Hematopoietic multipotent progenitor cell treated with erythropoietin and hydrocortisone succinate and interleukin-3 and kit ligand, for 17 days (in vitro differentiated cells): ENCODE measurements around the gene LRRC4C.

Experiments used
- DNase-seq: peaks from one replicate; pipeline ENCODE4 v3.0.0-alpha.2; 2015; ENCODE audit warnings: low spot score

The LRRC4C gene

GRCh38 chr11:41323446-41323845, 136.0 kb downstream of the LRRC4C start:
- no peak for DNase-seq

GRCh38 chr11:41320653-41321052, 138.8 kb downstream of the LRRC4C start:
- DNase-seq: no peak

- DNase-seq: no peak
Measured at GRCh38 chr11:41320238-41320637, 139.2 kb downstream of the LRRC4C start.

GRCh38 chr11:41319434-41319833, 140.0 kb downstream of the LRRC4C start:
- DNase-seq: no peak

GRCh38 chr11:41316751-41317150, 142.7 kb downstream of the LRRC4C start:
- no peak for DNase-seq

- DNase-seq: no peak
Measured at GRCh38 chr11:41313226-41313625, 146.2 kb downstream of the LRRC4C start.

GRCh38 chr11:41309716-41310115, 149.7 kb downstream of the LRRC4C start:
- no peak for DNase-seq

GRCh38 chr11:41309111-41309522, 150.3 kb downstream of the LRRC4C start:
- DNase-seq: no peak

GRCh38 chr11:41308286-41308685, 151.2 kb downstream of the LRRC4C start:
- DNase-seq: no peak

GRCh38 chr11:41307296-41308080, 152.0 kb downstream of the LRRC4C start:
- DNase-seq: no peak

GRCh38 chr11:41306431-41306830, 153.0 kb downstream of the LRRC4C start:
- DNase-seq: no peak

GRCh38 chr11:41301023-41301422, 158.4 kb downstream of the LRRC4C start:
- DNase-seq: no peak

- DNase-seq: no peak
Measured at GRCh38 chr11:41289408-41289807, 170.0 kb downstream of the LRRC4C start.

- DNase-seq: no peak
Measured at GRCh38 chr11:41286751-41287150, 172.7 kb downstream of the LRRC4C start.

- no peak for DNase-seq
Measured at GRCh38 chr11:41284354-41284753, 175.1 kb downstream of the LRRC4C start.

- no peak for DNase-seq
Measured at GRCh38 chr11:41283191-41283930, 176.1 kb downstream of the LRRC4C start.

GRCh38 chr11:41282395-41282794, 177.1 kb downstream of the LRRC4C start:
- DNase-seq: no peak

GRCh38 chr11:41281131-41281742, 178.2 kb downstream of the LRRC4C start:
- DNase-seq: no peak

- DNase-seq: no peak
Measured at GRCh38 chr11:41274831-41275230, 184.6 kb downstream of the LRRC4C start.

- no peak for DNase-seq
Measured at GRCh38 chr11:41273908-41274307, 185.5 kb downstream of the LRRC4C start.

- DNase-seq: no peak
Measured at GRCh38 chr11:41267451-41267850, 192.0 kb downstream of the LRRC4C start.

- no peak for DNase-seq
Measured at GRCh38 chr11:41256041-41256440, 203.4 kb downstream of the LRRC4C start.

- DNase-seq: no peak
Measured at GRCh38 chr11:41254966-41255365, 204.5 kb downstream of the LRRC4C start.
